Neural cell (in vitro differentiated cells): ENCODE measurements around the gene COPS7A. TPM values are rescaled to one million over a fixed set of nuclear protein-coding genes. Genes with fewer than 3 reads are reported as not detected.

Experiments used
- H2AFZ ChIP-seq: fragments of 200-600, 300-800 bp; sonication (generic), shearing (Covaris generic); 2 replicates; pipeline ENCODE4 v1.6.0; 2014; ENCODE audit warnings: low read depth, mild to moderate bottlenecking, antibody characterized with exemption, low read length, moderate library complexity
- H3F3A ChIP-seq: fragments of 200-600 bp; shearing (Covaris generic); 2 replicates; pipeline ENCODE4 v1.6.1; 2016; ENCODE audit warnings: mild to moderate bottlenecking, moderate library complexity, mixed read lengths, antibody characterized with exemption, low read length; ENCODE audit not compliant: insufficient read depth, poor library complexity, severe bottlenecking
- H3K27ac ChIP-seq: fragments of 200-600, 300-800 bp; sonication (generic), shearing (Covaris generic); 2 replicates; pipeline ENCODE4 v1.5.1; 2014; ENCODE audit warnings: mild to moderate bottlenecking, low read length, moderate library complexity
- H3K27me3 ChIP-seq: fragments of 300-800, 200-600 bp; sonication (generic), shearing (Covaris generic); 2 replicates; pipeline ENCODE4 v1.6.0; 2014; ENCODE audit warnings: mild to moderate bottlenecking, low read depth, low read length, moderate library complexity; ENCODE audit not compliant: insufficient read depth
- H3K36me3 ChIP-seq: fragments of 300-800, 200-600 bp; sonication (generic), shearing (Covaris generic); 2 replicates; pipeline ENCODE4 v1.5.1; 2014; ENCODE audit warnings: mild to moderate bottlenecking, antibody characterized with exemption, low read length, moderate library complexity; ENCODE audit not compliant: insufficient read depth
- H3K4me2 ChIP-seq: fragments of 300-800, 200-600 bp; sonication (generic), shearing (Covaris generic); 2 replicates; pipeline ENCODE4 v1.6.0; 2014; ENCODE audit warnings: mild to moderate bottlenecking, low read length
- H3K4me3 ChIP-seq: fragments of 300-800, 200-600 bp; sonication (generic), shearing (Covaris generic); 2 replicates; pipeline ENCODE4 v1.5.1; 2014; ENCODE audit warnings: mild to moderate bottlenecking, low read length, moderate library complexity
- H3K79me2 ChIP-seq: fragments of 200-600 bp; shearing (Covaris generic); replicated peaks from 2 replicates; pipeline ENCODE4 v1.6.0; 2014; ENCODE audit warnings: mild to moderate bottlenecking, low read length, moderate library complexity; ENCODE audit not compliant: insufficient read depth
- H3K9ac ChIP-seq: fragments of 300-800, 200-600 bp; sonication (generic), shearing (Covaris generic); 2 replicates; pipeline ENCODE4 v1.6.1; 2016; ENCODE audit warnings: mild to moderate bottlenecking, low read length, mixed read lengths
- H3K9me2 ChIP-seq: fragments of 200-600 bp; shearing (Covaris generic); 2 replicates; pipeline ENCODE4 v1.6.1; 2016; ENCODE audit warnings: mild to moderate bottlenecking, low read length, mixed read lengths; ENCODE audit not compliant: insufficient read depth
- H3K9me3 ChIP-seq: fragments of 200-600, 300-800 bp; sonication (generic), shearing (Covaris generic); 2 replicates; pipeline ENCODE4 v1.6.1; 2016; ENCODE audit warnings: mild to moderate bottlenecking, mixed run types, low read length, moderate library complexity, mixed read lengths
- H4K20me1 ChIP-seq: fragments of 200-600 bp; shearing (Covaris generic); 2 replicates; pipeline ENCODE4 v1.6.1; 2016; ENCODE audit warnings: mild to moderate bottlenecking, mixed run types; ENCODE audit not compliant: insufficient read depth
- EP300 ChIP-seq: fragments of 450-650 bp; conservative IDR thresholded peaks from 2 replicates; pipeline ENCODE4 v1.6.1; 2014; ENCODE audit warnings: antibody characterized with exemption, mild to moderate bottlenecking, moderate library complexity; ENCODE audit not compliant: poor library complexity, severe bottlenecking
- EZH2 ChIP-seq: fragments of 200-600, 300-800 bp; shearing (Covaris generic), sonication (generic); IDR thresholded peaks from 2 replicates; pipeline ENCODE4 v1.6.1; 2014; ENCODE audit warnings: antibody characterized with exemption, low read length, borderline replicate concordance, mild to moderate bottlenecking; ENCODE audit not compliant: insufficient read depth, poor library complexity, severe bottlenecking
- MXI1 ChIP-seq: fragments of 450-650 bp; conservative IDR thresholded peaks from 2 replicates; pipeline ENCODE4 v1.6.1; 2014; ENCODE audit warnings: antibody characterized with exemption, mild to moderate bottlenecking; ENCODE audit not compliant: poor library complexity, severe bottlenecking
- POLR2AphosphoS5 ChIP-seq: IDR thresholded peaks from 2 replicates; pipeline ENCODE4 v1.6.1; 2012
- RAD21 ChIP-seq: fragments of 450-650 bp; conservative IDR thresholded peaks from 2 replicates; pipeline ENCODE4 v1.6.1; 2014; ENCODE audit warnings: antibody characterized with exemption, mild to moderate bottlenecking, moderate library complexity
- SMC3 ChIP-seq: fragments of 450-650 bp; conservative IDR thresholded peaks from 2 replicates; pipeline ENCODE4 v1.6.1; 2014; ENCODE audit warnings: antibody characterized with exemption, mild to moderate bottlenecking, moderate library complexity; ENCODE audit not compliant: poor library complexity
- TAF1 ChIP-seq: IDR thresholded peaks from 2 replicates; pipeline ENCODE4 v1.6.1; 2012; ENCODE audit warnings: low read depth
- polyA plus RNA-seq: library from polyadenylated mRNA; depleted of rRNA; stranded (reverse); fragments of >200 nt; gene quantifications from 2 replicates; pipeline ENCODE4 v1.2.3, GENCODE V29; 2014
- TF ChIP-seq, protein P1 (sequence below): fragments of 450-650 bp; IDR thresholded peaks from 2 replicates; pipeline ENCODE4 v1.5.1; 2014; ENCODE audit warnings: antibody characterized with exemption, mild to moderate bottlenecking, moderate library complexity; ENCODE audit not compliant: poor library complexity, severe bottlenecking
- TF ChIP-seq, protein P2 (sequence below): IDR thresholded peaks from 2 replicates; pipeline ENCODE4 v1.6.1; 2012; ENCODE audit warnings: borderline replicate concordance

The COPS7A gene
- polyA plus RNA-seq, 1 donor from 2014 or later = 45.8 TPM

DNA sequence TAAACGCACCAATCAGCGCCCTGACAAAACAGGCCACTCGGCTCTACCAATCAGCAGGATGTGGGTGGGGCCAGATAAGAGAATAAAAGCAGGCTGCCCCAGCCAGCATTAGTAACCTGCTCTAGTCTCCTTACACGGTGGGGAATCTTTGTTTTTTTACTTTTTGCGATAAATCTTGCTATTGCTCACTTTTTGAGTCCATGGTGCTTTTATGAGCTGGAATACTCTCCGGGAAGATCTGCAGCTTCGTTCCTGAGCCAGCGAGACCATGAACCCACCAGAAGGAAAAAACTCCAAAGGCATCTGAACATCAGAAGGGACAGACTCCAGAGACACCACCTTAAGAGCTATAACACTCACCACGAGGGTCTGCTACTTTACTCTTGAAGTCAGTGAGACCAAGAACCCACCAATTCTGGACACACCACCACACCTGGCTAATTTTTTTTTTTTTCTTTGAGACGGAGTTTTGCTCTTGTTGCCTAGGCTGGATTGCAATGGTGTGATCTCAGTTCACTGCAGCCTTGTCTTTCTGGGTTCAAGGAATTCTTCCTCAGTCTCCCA lies 6.9 kb upstream of the COPS7A start:
- H3F3A ChIP-seq = no peaks in the 10 kb centered on the region
- H3K27ac ChIP-seq = no peak overlapping the region
- no peak overlapping the region for H3K4me3 ChIP-seq
- H2AFZ ChIP-seq = no peak overlapping the region
- no peaks in the 10 kb centered on the region for H3K27me3 ChIP-seq
- H3K9ac ChIP-seq = no peak overlapping the region
- no peak for TF ChIP-seq EZH2
- TF ChIP-seq RAD21 = no peak
- no peak for TF ChIP-seq EP300
- no peak for TF ChIP-seq SMC3
- TF ChIP-seq POLR2AphosphoS5 = no peak
- no peak for TF ChIP-seq MXI1
- TF ChIP-seq, protein P1, sequence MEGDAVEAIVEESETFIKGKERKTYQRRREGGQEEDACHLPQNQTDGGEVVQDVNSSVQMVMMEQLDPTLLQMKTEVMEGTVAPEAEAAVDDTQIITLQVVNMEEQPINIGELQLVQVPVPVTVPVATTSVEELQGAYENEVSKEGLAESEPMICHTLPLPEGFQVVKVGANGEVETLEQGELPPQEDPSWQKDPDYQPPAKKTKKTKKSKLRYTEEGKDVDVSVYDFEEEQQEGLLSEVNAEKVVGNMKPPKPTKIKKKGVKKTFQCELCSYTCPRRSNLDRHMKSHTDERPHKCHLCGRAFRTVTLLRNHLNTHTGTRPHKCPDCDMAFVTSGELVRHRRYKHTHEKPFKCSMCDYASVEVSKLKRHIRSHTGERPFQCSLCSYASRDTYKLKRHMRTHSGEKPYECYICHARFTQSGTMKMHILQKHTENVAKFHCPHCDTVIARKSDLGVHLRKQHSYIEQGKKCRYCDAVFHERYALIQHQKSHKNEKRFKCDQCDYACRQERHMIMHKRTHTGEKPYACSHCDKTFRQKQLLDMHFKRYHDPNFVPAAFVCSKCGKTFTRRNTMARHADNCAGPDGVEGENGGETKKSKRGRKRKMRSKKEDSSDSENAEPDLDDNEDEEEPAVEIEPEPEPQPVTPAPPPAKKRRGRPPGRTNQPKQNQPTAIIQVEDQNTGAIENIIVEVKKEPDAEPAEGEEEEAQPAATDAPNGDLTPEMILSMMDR = no peak
- TF ChIP-seq, protein P2, sequence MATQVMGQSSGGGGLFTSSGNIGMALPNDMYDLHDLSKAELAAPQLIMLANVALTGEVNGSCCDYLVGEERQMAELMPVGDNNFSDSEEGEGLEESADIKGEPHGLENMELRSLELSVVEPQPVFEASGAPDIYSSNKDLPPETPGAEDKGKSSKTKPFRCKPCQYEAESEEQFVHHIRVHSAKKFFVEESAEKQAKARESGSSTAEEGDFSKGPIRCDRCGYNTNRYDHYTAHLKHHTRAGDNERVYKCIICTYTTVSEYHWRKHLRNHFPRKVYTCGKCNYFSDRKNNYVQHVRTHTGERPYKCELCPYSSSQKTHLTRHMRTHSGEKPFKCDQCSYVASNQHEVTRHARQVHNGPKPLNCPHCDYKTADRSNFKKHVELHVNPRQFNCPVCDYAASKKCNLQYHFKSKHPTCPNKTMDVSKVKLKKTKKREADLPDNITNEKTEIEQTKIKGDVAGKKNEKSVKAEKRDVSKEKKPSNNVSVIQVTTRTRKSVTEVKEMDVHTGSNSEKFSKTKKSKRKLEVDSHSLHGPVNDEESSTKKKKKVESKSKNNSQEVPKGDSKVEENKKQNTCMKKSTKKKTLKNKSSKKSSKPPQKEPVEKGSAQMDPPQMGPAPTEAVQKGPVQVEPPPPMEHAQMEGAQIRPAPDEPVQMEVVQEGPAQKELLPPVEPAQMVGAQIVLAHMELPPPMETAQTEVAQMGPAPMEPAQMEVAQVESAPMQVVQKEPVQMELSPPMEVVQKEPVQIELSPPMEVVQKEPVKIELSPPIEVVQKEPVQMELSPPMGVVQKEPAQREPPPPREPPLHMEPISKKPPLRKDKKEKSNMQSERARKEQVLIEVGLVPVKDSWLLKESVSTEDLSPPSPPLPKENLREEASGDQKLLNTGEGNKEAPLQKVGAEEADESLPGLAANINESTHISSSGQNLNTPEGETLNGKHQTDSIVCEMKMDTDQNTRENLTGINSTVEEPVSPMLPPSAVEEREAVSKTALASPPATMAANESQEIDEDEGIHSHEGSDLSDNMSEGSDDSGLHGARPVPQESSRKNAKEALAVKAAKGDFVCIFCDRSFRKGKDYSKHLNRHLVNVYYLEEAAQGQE = no peak
- TF ChIP-seq TAF1 = no peak
- no peaks in the 10 kb centered on the region for H3K9me3 ChIP-seq
- H4K20me1 ChIP-seq = no peaks in the 10 kb centered on the region
- no peak overlapping the region for H3K4me2 ChIP-seq
- H3K9me2 ChIP-seq = no peaks in the 10 kb centered on the region
- no peaks in the 10 kb centered on the region for H3K79me2 ChIP-seq
- H3K36me3 ChIP-seq = no peaks in the 10 kb centered on the region

DNA sequence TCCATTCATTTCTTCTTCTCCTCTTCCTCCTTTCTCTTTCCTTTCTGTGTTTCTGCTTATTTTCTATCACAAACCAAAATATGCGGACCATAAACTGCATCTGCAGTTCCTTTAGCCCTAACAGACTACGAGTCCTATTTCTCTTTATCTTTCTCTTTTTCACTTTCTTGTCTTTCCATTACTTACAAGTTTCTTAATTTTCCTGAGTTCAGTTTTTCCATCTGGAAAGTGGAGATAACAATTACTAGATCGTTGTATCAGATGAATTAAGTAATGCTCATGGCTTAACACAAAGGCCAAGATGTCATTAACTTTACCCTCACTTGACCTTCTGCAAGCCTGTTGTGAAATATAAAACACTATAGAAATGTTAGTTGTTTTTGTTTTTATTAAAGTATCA lies 983 bp upstream of the COPS7A start:
- Histone ChIP-seq H3K9ac (peak overlapping the region; percentile 71), H3K27me3 (no peaks in the 10 kb centered on the region), H2AFZ (peak overlapping the region; percentile 100), H3K27ac (peak overlapping the region; percentile 87), H3K4me2 (peak overlapping the region; percentile 79), H3K36me3 (no peaks in the 10 kb centered on the region), H4K20me1 (no peaks in the 10 kb centered on the region), H3K9me3 (no peaks in the 10 kb centered on the region), H3K9me2 (no peaks in the 10 kb centered on the region), H3F3A (peaks cover 4% of the 10 kb centered on the region), H3K4me3 (peak overlapping the region; percentile 69), H3K79me2 (no peaks in the 10 kb centered on the region)
- TF ChIP-seq MXI1 (no peak), EP300 (no peak), TAF1 (no peak), POLR2AphosphoS5 (no peak), EZH2 (no peak), RAD21 (no peak), SMC3 (no peak)
- TF ChIP-seq, protein P1 = no peak
- TF ChIP-seq, protein P2 = no peak
